Large intestine (tissue), 3 donors: Measurements from ENCODE around the gene PAX2. TPM values are rescaled to one million over a fixed set of nuclear protein-coding genes. Genes with fewer than 3 reads are reported as not detected.

Source experiments
- DNase-seq, 2 donors: peaks; one replicate each; pipeline versions ENCODE4 v3.0.0 to v3.0.0-alpha.2; 2013
- H3K27ac ChIP-seq: one replicate; pipeline ENCODE4 v1.5.1; 2013; ENCODE audit warnings: low read length
- H3K27me3 ChIP-seq: 2 replicates; pipeline ENCODE4 v1.6.1; 2013; ENCODE audit warnings: low read length; ENCODE audit not compliant: control insufficient read depth, insufficient read depth
- H3K36me3 ChIP-seq: 2 replicates; pipeline ENCODE4 v1.6.1; 2013; ENCODE audit warnings: low read length; ENCODE audit not compliant: control insufficient read depth, insufficient read depth
- H3K4me1 ChIP-seq: one replicate; pipeline ENCODE4 v1.6.1; 2013; ENCODE audit warnings: low read length; ENCODE audit not compliant: control insufficient read depth, insufficient read depth
- H3K4me3 ChIP-seq: one replicate; pipeline ENCODE4 v1.5.1; 2013; ENCODE audit warnings: low read length
- H3K9me3 ChIP-seq: one replicate; pipeline ENCODE4 v1.6.1; 2013; ENCODE audit warnings: mild to moderate bottlenecking, low read depth, low read length, moderate library complexity; ENCODE audit not compliant: control insufficient read depth
- WGBS: methylation state at CpG from one replicate; pipeline ENCODE4 v1.1.5; 2013; ENCODE audit warnings: low lambda C conversion rate; ENCODE audit not compliant: insufficient coverage; 5-methylcytosine and 5-hydroxymethylcytosine counted together
- polyA plus RNA-seq: library from polyadenylated mRNA; unstranded; fragments of 120-200 nt; gene quantifications from one replicate; pipeline ENCODE4 v1.2.1, GENCODE V29; 2013

Gene PAX2
- polyA plus RNA-seq, 1 donor, result 0.06 TPM

DNA sequence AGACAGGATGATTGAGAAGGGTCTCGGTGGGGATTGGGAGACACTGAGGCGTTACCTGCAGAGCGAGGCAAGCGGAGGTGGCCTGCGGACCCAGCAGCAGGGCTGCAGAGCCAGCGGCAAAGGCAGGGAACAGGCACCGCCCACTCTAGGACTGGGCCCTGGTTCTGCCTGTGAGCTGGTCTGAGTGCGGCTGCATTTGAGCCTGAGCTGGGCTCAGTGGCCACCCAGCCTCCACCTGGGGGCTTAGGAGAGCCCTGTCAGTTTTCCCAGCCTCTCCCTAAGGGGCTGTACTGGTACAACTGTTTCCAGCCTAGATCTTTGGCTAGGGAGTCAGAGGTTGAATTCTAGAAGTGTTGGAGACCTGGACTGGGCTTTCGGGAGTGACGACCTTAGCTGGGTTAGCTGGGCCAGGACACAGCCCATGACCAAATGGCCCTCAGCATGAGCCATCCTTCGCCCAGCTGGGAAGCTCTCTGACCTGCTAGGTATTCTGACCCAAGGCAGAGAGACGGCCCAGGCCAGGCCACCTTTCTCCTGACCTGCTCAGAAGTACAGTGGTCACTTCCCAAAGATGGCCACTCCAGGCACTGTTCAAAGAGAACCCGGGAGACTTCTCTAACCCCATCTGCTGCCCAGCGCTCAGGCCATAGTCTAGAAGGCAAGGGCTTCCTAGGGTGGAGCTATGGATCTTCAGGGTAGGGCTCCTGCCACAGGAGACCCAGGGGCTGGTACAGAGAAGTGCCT is 64.9 kb downstream of the PAX2 start:
- no peak for DNase-seq
- no CpG with 5 or more reads among the region's 14 CpGs for WGBS
- peaks cover 86% of the 10 kb centered on the region for H3K27me3 ChIP-seq

GRCh38 chr10:100810835-100811116 is 65.4 kb downstream of the PAX2 start:
- DNase-seq, result no peak
- no peak overlapping the region for H3K27ac ChIP-seq
- 95% methylated on average over 4 of the region's 7 CpGs for WGBS
- H3K36me3 ChIP-seq, result no peaks in the 10 kb centered on the region
- no peaks in the 10 kb centered on the region for H3K9me3 ChIP-seq
- no peak overlapping the region for H3K4me3 ChIP-seq
- peaks cover 86% of the 10 kb centered on the region for H3K27me3 ChIP-seq
- H3K4me1 ChIP-seq, result no peaks in the 10 kb centered on the region

More for the DNA sequence above, 64.9 kb downstream of the PAX2 start:
- no peak overlapping the region for H3K27ac ChIP-seq
- H3K4me1 ChIP-seq, result no peaks in the 10 kb centered on the region
- H3K36me3 ChIP-seq, result no peaks in the 10 kb centered on the region
- H3K4me3 ChIP-seq, result no peak overlapping the region
- H3K9me3 ChIP-seq, result no peaks in the 10 kb centered on the region

DNA sequence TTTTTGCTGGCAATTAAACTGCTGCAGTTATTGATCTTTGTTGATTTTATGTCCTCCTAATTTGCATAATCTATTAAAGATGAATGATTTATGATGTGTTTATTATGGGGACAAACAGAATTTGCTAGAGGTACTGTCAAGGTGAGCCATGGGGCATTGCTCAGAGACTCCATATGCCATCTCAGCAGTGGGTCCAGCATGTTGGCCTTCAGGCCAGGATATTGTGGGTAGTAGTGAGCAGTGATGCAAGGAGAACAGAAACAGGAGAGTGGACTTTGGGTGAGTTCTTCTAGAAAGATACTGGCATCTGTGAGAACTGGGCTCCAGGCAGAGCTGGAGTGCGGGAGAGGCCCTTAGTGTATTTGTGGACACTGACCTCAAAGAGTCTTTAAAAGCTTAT is 65.9 kb downstream of the PAX2 start:
- Histone ChIP-seq H3K4me1 (no peaks in the 10 kb centered on the region), H3K36me3 (no peaks in the 10 kb centered on the region), H3K9me3 (no peaks in the 10 kb centered on the region), H3K27me3 (peaks cover 85% of the 10 kb centered on the region), H3K4me3 (no peak overlapping the region), H3K27ac (no peak overlapping the region)
- DNase-seq, result no peak
- no CpG with 5 or more reads among the region's 1 CpG for WGBS

DNA sequence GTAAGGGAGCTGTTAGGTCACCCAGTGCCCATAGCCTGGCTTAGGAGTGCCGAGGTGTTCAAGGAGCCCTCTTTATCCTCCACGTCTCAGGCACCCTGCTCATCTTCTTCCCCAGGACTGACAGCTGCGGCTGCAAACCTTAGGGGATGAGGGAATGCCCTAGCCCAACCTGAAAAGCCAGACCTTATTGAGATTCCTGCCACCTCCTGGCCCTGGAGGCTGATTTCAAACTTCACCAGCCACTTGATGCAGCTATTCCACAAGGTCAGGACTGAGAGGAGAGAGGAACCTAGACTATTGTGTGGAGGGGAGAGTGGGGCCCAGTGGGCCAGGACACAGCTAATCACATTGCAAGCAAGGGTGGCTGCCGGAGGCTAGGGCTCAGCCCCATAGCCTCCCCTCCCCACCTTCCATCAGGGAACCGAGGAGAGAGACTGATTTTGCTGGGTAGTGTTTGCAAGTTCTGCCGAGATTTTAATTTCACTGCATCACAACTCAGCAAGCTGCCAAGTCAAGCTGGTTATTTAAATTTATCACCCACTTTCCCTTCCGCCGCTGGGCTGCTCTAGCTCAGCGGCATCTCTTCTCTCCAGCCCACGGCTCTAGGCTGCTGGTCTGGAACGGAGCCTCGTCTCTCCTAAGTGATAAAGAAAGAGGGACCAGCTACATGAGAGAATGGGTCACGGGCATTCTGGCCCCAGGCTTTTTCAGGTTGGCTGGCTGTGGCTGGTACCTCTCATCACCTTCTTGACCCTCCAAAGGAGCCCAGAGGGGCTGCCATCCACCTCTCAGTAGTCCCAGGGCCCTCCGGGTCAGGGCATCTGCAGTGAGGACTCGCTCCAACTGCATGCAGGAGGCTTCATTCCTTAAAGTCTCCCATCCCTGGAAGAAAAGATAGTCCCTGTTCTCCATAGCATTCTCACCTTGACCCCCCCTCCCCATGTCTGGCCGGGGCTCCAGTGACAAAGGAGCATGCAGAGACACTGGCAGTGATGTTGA is 66.7 kb downstream of the PAX2 start:
- Histone ChIP-seq H3K27ac (no peak overlapping the region), H3K9me3 (no peaks in the 10 kb centered on the region), H3K36me3 (no peaks in the 10 kb centered on the region), H3K4me1 (no peaks in the 10 kb centered on the region), H3K27me3 (peaks cover 87% of the 10 kb centered on the region), H3K4me3 (no peak overlapping the region)
- 92% methylated on average over 2 of the region's 16 CpGs for WGBS
- no peak for DNase-seq

DNA sequence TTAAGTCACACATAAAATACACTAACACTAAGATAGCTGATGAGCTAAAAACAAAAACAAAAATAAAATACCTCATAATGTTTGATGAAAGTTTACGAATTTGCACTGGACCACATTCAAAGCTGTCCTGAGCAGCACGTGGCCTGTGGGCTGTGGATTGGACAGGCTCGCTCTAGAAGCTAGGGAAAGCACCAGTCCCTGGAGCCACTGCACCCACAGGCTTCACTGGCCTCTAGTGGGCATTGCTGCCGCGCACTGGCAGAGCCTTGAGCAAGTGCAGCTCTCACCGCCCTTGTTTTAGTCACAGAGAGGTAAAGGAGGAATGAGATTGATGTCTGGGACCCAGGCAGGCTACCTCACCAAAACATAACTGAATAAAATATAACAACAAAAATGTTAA is 67.6 kb downstream of the PAX2 start:
- Histone ChIP-seq H3K9me3 (no peaks in the 10 kb centered on the region), H3K27me3 (peaks cover 86% of the 10 kb centered on the region), H3K36me3 (no peaks in the 10 kb centered on the region), H3K4me3 (no peak overlapping the region), H3K4me1 (no peaks in the 10 kb centered on the region), H3K27ac (no peak overlapping the region)
- no peak for DNase-seq
- no CpG with 5 or more reads among the region's 6 CpGs for whole genome bisulfite sequencing

- no peak for DNase-seq
- Histone ChIP-seq H3K36me3 (no peaks in the 10 kb centered on the region), H3K27me3 (peaks cover 77% of the 10 kb centered on the region), H3K4me1 (no peaks in the 10 kb centered on the region), H3K4me3 (no peak overlapping the region), H3K27ac (no peak overlapping the region), H3K9me3 (no peaks in the 10 kb centered on the region)
- WGBS, result no CpG with 5 or more reads among the region's 3 CpGs
Observed at GRCh38 chr10:100814751-100815474, 69.5 kb downstream of the PAX2 start.

GRCh38 chr10:100816671-100817070 is 71.3 kb downstream of the PAX2 start:
- no peaks in the 10 kb centered on the region for H3K9me3 ChIP-seq
- H3K27ac ChIP-seq, result no peak overlapping the region
- no peak for DNase-seq
- no peak overlapping the region for H3K4me3 ChIP-seq
- no peaks in the 10 kb centered on the region for H3K36me3 ChIP-seq
- no CpG with 5 or more reads among the region's 6 CpGs for WGBS
- no peaks in the 10 kb centered on the region for H3K4me1 ChIP-seq
- peaks cover 76% of the 10 kb centered on the region for H3K27me3 ChIP-seq

GRCh38 chr10:100817268-100817839 is 72.0 kb downstream of the PAX2 start:
- no peak overlapping the region for H3K4me3 ChIP-seq
- no peaks in the 10 kb centered on the region for H3K9me3 ChIP-seq
- no peaks in the 10 kb centered on the region for H3K4me1 ChIP-seq
- no CpG with 5 or more reads among the region's 4 CpGs for WGBS
- H3K27me3 ChIP-seq, result peaks cover 73% of the 10 kb centered on the region
- no peak for DNase-seq
- no peak overlapping the region for H3K27ac ChIP-seq
- no peaks in the 10 kb centered on the region for H3K36me3 ChIP-seq

GRCh38 chr10:100819424-100819823 is 74.0 kb downstream of the PAX2 start:
- H3K4me3 ChIP-seq, result no peak overlapping the region
- peaks cover 79% of the 10 kb centered on the region for H3K27me3 ChIP-seq
- 88% methylated on average over 1 of the region's 6 CpGs for WGBS
- no peak for DNase-seq
- no peaks in the 10 kb centered on the region for H3K36me3 ChIP-seq
- no peaks in the 10 kb centered on the region for H3K9me3 ChIP-seq
- no peak overlapping the region for H3K27ac ChIP-seq
- H3K4me1 ChIP-seq, result no peaks in the 10 kb centered on the region

GRCh38 chr10:100823194-100823593 is 77.8 kb downstream of the PAX2 start:
- Histone ChIP-seq H3K27me3 (peaks cover 80% of the 10 kb centered on the region), H3K36me3 (no peaks in the 10 kb centered on the region), H3K4me1 (peaks cover 7% of the 10 kb centered on the region), H3K9me3 (peaks cover 3% of the 10 kb centered on the region), H3K27ac (no peak overlapping the region), H3K4me3 (no peak overlapping the region)
- WGBS, result 100% methylated on average over 1 of the region's 3 CpGs
- DNase-seq, result no peak
